NCI-H1105 treated with DMSO at 0.1 percent for 48 hours (cell line): ENCODE results near the gene ASXL2.
"Not testable (repeated sequence)": the region's sequence is repeated elsewhere in the genome, so short reads cannot be mapped to it uniquely, and the experiment has no call there.

Experiments
- DNase-seq: peaks from one replicate; lab custom pipeline; 2025; lab: John Stamatoyannopoulos, UW

Gene ASXL2

GRCh38 chr2:25833566-25833965, 44.7 kb downstream of the ASXL2 start:
- no peak for DNase-seq

GRCh38 chr2:25832897-25833296, 45.4 kb downstream of the ASXL2 start:
- DNase-seq = no peak

GRCh38 chr2:25831746-25832449, 46.4 kb downstream of the ASXL2 start:
- DNase-seq = no peak

- DNase-seq = no peak
Measured at GRCh38 chr2:25829828-25830227, 48.5 kb downstream of the ASXL2 start.

- no peak for DNase-seq
Measured at GRCh38 chr2:25829377-25829704, 48.9 kb downstream of the ASXL2 start.

- not testable (repeated sequence) for DNase-seq
Measured at GRCh38 chr2:25828532-25829376, 49.5 kb downstream of the ASXL2 start.

GRCh38 chr2:25825238-25825637, 53.0 kb downstream of the ASXL2 start:
- DNase-seq = no peak

GRCh38 chr2:25824718-25825117, 53.6 kb downstream of the ASXL2 start:
- DNase-seq = no peak

GRCh38 chr2:25824216-25824615, 54.1 kb downstream of the ASXL2 start:
- DNase-seq = no peak

GRCh38 chr2:25822190-25823117, 55.8 kb downstream of the ASXL2 start:
- DNase-seq = peak; percentile 53

GRCh38 chr2:25821225-25822056, 56.8 kb downstream of the ASXL2 start:
- no peak for DNase-seq

- DNase-seq = no peak
Measured at GRCh38 chr2:25819597-25820039, 58.7 kb downstream of the ASXL2 start.

GRCh38 chr2:25817630-25818029, 60.7 kb downstream of the ASXL2 start:
- DNase-seq = no peak

- DNase-seq = no peak
Measured at GRCh38 chr2:25817006-25817405, 61.3 kb downstream of the ASXL2 start.

- DNase-seq = no peak
Measured at GRCh38 chr2:25816249-25816648, 62.0 kb downstream of the ASXL2 start.

- no peak for DNase-seq
Measured at GRCh38 chr2:25814681-25815080, 63.6 kb downstream of the ASXL2 start.

- no peak for DNase-seq
Measured at GRCh38 chr2:25810428-25810827, 67.9 kb downstream of the ASXL2 start.

- no peak for DNase-seq
Measured at GRCh38 chr2:25809646-25810045, 68.6 kb downstream of the ASXL2 start.

- DNase-seq = no peak
Measured at GRCh38 chr2:25808006-25808383, 70.3 kb downstream of the ASXL2 start.

GRCh38 chr2:25806941-25807340, 71.3 kb downstream of the ASXL2 start:
- no peak for DNase-seq

GRCh38 chr2:25805987-25806386, 72.3 kb downstream of the ASXL2 start:
- DNase-seq = no peak

- DNase-seq = no peak
Measured at GRCh38 chr2:25804338-25804737, 73.9 kb downstream of the ASXL2 start.
